Lower leg skin (tissue), 4 donors: Measurements from ENCODE around the gene PHB1. TPM values are rescaled to one million over a fixed set of nuclear protein-coding genes. Genes with fewer than 3 reads are reported as not detected.

Source experiments
- DNase-seq, 2 donors: peaks; one replicate each; pipeline ENCODE4 v3.0.0-alpha.2; 2019; ENCODE audit warnings: low spot score in 2 of 2
- H3K4me3 ChIP-seq: fragments of 200-600 bp; sonication (generic); 2 replicates; pipeline ENCODE4 v1.5.1; 2017; ENCODE audit warnings: mild to moderate bottlenecking, low read depth; ENCODE audit not compliant: poor library complexity, severe bottlenecking
- POLR2A ChIP-seq, 2 donors: fragments of 450-650 bp; IDR thresholded peaks; one replicate each; pipeline ENCODE4 v1.6.1; 2016 to 2017; ENCODE audit warnings: antibody characterized with exemption in 2 of 2, mild to moderate bottlenecking in 1 of 2, moderate library complexity in 1 of 2
- WGBS, 2 donors: methylation state at CpG; one replicate each; pipeline ENCODE4 v1.1.5; 2018; 5-methylcytosine and 5-hydroxymethylcytosine counted together
- intact Hi-C: fragments of 100-400 bp; cut with DNase I; formaldehyde crosslinking; loops from one replicate; pipeline ENCODE4 v1.15.0; 2023; ENCODE audit warnings: low total_unique reads
- total RNA-seq, 4 donors: library from RNA; depleted of rRNA; stranded (reverse); fragments of >200 nt; gene quantifications; one replicate each; pipeline ENCODE4 v1.1.0, GENCODE V29; 2016
- TF ChIP-seq, protein P1 (sequence below), 3 donors: fragments of 450-650 bp; IDR thresholded peaks; one replicate each; pipeline ENCODE4 v1.5.1; 2016; ENCODE audit warnings: antibody characterized with exemption in 3 of 3, mild to moderate bottlenecking in 3 of 3, moderate library complexity in 2 of 3

Gene PHB1
- total RNA-seq, 4 donors from 2014 or later = 47.0 to 79.0 (median 71.3) TPM

DNA sequence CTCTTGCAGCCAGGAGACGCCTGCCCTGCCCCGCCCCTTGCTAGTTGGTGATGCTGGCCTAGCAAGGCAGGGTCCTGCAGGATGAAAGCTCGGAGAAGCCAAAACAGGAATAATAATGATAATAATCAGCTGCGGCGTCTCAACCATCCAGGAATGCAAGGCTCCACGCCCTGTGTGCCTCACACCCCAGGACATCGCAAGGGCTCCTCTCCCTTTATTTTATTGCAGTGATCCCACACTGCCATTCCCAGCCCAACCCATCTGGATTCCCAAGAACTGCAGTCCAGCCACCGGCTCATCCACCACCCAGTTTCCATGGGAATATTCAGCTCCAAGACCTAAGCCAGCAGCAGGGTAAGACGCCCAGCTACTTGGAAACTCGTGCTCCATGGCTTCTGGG lies 31.6 kb downstream of the PHB1 start:
- intact Hi-C loops = no loop called here
- TF ChIP-seq, protein P1, sequence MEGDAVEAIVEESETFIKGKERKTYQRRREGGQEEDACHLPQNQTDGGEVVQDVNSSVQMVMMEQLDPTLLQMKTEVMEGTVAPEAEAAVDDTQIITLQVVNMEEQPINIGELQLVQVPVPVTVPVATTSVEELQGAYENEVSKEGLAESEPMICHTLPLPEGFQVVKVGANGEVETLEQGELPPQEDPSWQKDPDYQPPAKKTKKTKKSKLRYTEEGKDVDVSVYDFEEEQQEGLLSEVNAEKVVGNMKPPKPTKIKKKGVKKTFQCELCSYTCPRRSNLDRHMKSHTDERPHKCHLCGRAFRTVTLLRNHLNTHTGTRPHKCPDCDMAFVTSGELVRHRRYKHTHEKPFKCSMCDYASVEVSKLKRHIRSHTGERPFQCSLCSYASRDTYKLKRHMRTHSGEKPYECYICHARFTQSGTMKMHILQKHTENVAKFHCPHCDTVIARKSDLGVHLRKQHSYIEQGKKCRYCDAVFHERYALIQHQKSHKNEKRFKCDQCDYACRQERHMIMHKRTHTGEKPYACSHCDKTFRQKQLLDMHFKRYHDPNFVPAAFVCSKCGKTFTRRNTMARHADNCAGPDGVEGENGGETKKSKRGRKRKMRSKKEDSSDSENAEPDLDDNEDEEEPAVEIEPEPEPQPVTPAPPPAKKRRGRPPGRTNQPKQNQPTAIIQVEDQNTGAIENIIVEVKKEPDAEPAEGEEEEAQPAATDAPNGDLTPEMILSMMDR (IDR thresholded peaks at IDR 0.05) = no peak
- TF ChIP-seq POLR2A (IDR thresholded peaks at IDR 0.05) = no peak
- DNase-seq = no peak
- WGBS, 2 donors = 49 to 61% methylated on average over 10 of the region's 10 CpGs
- H3K4me3 ChIP-seq = no peak overlapping the region

DNA sequence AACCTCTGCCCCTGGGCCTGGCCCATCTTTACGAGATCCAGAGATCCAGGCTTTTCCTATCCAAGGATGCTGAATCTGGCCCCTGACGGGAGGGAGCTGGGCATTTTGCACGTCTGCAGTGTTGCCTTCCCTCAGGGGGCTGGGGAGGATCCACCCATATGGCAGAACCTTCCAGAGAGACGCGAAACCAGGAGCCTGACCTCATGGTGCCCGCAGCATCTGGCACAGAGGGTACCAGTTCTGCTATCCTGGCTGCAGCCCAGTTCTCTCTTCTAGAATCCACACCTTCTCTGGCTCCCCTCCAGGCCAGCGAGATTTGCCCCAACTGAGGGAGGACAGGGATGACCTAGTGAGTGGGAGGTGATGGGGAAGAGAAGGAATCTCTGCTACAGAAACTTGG lies 32.1 kb downstream of the PHB1 start:
- DNase-seq = no peak
- intact Hi-C loops = no loop called here
- WGBS, 2 donors = 46 to 50% methylated on average over 7 of the region's 7 CpGs
- H3K4me3 ChIP-seq = no peak overlapping the region
- no peak for TF ChIP-seq POLR2A (IDR thresholded peaks at IDR 0.05)
- TF ChIP-seq, protein P1 (IDR thresholded peaks at IDR 0.05) = no peak

DNA sequence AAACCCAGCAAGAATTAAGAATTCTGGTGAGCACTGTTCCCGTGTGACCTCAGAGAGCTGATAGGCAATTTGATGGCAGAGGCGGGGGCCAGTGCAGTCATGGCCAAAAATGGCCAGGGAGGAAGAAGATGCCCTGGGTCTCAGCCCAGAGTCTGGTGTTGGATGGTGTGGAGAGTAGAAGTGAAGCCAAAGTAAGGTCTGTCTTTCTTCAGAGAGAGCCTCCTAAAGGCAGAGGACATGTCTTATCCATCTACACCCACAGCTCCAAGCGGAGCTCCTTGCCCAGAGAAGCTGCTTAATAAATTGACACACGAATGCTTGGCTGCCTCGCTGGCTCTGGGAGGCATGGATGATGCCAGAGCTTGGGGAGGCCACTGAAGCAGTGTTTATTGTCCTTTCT lies 32.9 kb downstream of the PHB1 start:
- WGBS, 2 donors = 59 to 60% methylated on average over 5 of the region's 5 CpGs
- H3K4me3 ChIP-seq = no peak overlapping the region
- DNase-seq = no peak
- intact Hi-C loops = no loop called here
- TF ChIP-seq, protein P1 (IDR thresholded peaks at IDR 0.05) = no peak
- no peak for TF ChIP-seq POLR2A (IDR thresholded peaks at IDR 0.05)

DNA sequence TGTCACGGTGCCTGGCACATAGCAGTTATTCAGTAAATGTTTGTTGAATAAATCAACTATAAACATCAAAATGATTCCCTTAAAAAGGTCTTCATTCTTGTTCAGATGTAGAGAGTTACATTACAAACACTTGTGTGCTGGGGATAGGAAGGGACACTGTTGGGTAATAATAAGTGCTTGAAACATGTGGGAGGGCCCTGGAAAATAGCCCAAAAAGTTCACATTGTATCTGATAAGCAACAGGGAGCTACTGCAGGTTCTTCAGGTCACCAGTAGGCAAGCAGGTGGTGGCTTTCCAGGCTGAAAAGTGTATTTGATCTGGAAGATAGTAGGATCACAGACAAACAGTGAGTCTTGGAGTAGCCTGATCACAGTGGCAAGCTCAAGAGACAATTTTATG lies 33.6 kb downstream of the PHB1 start:
- no peak for DNase-seq
- WGBS, 2 donors = 65 to 70% methylated on average over 1 of the region's 1 CpG
- H3K4me3 ChIP-seq = no peak overlapping the region
- intact Hi-C loops = no loop called here
- TF ChIP-seq POLR2A (IDR thresholded peaks at IDR 0.05) = no peak
- TF ChIP-seq, protein P1 (IDR thresholded peaks at IDR 0.05) = no peak

DNA sequence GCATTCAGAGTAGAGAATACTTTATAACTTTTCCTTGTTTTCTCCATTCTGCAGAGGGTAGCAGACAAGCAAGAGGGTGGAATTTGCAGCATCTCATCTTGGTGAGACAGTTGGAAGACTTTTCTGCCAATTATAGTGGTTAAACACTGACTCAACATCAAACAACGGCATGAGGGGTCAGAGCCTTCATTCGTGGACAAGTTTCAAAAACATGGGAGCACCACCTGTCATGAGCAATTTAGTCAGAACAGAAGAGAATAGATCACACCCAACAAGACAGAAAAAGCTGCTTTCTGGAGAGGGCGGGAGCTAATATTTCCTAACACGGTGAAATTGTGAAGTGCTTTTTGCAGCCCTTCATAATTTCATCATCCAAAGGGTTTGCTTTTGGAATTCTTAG lies 34.8 kb downstream of the PHB1 start:
- intact Hi-C loops = no loop called here
- 80 to 81% methylated on average over 4 of the region's 4 CpGs for WGBS, 2 donors
- TF ChIP-seq POLR2A (IDR thresholded peaks at IDR 0.05) = no peak
- TF ChIP-seq, protein P1 (IDR thresholded peaks at IDR 0.05) = no peak
- H3K4me3 ChIP-seq = no peak overlapping the region
- no peak for DNase-seq

DNA sequence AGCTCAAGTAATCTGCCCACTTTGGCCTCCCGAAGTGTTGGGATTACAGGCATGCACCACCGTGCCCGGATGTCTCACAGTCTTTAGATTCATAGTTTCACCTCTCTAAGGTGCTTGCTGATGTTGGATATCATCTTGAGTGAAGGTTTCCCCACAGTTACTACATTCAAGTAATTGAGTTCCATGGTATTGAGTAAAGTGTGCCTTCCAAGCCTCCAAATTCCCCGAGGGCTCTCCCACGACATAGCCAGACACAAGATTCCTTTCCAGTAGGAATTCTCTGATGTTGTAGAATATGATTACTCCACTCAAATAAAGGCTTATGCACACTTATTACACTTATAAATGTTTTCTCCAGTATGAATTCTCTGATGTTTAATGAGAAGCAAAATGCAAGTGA lies 36.4 kb downstream of the PHB1 start:
- no peak for DNase-seq
- TF ChIP-seq, protein P1 (IDR thresholded peaks at IDR 0.05) = no peak
- TF ChIP-seq POLR2A (IDR thresholded peaks at IDR 0.05) = no peak
- no peak overlapping the region for H3K4me3 ChIP-seq
- 70 to 73% methylated on average over 5 of the region's 5 CpGs for WGBS, 2 donors
- intact Hi-C loops = no loop called here
